IPS DF 4.7 (cell line): ENCODE results near the gene KCNIP4.

Experiments
- DNase-seq: peaks from one replicate; pipeline ENCODE4 v3.0.0-alpha.2; 2013; ENCODE audit warnings: low spot score; ENCODE audit errors: extremely low read depth

KCNIP4 gene

GRCh38 chr4:21765810-21766407 lies 182.7 kb downstream of the KCNIP4 start:
- peak; percentile 68 for DNase-seq

- no peak for DNase-seq
Observed at GRCh38 chr4:21763855-21764254, 184.7 kb downstream of the KCNIP4 start.

GRCh38 chr4:21757248-21757647 lies 191.3 kb downstream of the KCNIP4 start:
- no peak for DNase-seq

DNA sequence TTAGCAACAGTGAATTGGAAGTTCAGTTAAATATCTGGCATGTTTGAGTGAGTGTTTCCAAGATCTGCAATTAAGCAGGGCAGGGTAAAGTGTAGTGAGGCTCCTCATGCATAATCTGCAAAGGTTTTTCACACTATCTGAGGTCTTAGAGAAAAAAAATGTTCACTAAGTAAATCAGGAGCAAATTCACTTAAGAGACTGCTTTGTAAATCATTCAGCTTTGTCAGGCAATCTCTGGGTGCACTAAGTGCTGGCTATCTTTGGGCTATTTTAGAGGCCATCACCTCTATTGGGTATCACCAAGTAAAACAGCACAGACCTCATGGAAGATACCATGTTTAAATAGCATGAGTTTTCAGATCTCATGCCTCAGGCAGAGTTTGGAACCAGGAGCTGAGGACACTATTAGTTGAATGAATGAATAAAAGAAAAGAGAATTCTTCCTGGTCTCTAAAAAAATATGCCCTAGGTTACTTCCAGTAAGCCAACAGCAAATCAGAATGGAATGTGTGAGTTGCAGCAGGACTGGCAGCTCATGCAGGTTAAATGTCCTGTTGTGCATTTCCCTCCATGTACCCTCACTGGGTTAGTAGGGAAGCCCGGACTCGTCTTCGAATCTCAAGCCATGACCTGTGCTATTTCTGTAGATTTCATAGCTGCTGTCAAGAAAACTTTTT lies 195.3 kb downstream of the KCNIP4 start:
- DNase-seq, result no peak

DNA sequence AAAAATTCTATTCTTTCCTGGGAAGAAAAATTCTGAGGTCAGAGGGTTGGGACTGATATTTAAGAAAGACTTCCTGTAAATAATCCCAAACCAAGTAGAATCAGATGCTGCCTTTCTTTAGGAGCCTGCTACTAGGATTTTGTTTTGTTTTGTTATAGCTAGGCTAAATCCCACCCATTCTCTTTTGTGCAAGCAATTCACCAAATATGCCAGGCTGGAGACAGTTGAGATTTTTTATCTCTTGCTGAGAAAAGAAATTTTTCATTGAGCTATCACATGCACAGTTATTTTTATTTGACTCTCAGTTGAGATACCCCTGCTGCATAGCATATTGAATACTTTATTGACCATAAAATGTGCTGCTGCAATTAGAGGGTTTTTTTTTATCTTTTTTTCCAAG lies 196.0 kb downstream of the KCNIP4 start:
- DNase-seq, result no peak

DNA sequence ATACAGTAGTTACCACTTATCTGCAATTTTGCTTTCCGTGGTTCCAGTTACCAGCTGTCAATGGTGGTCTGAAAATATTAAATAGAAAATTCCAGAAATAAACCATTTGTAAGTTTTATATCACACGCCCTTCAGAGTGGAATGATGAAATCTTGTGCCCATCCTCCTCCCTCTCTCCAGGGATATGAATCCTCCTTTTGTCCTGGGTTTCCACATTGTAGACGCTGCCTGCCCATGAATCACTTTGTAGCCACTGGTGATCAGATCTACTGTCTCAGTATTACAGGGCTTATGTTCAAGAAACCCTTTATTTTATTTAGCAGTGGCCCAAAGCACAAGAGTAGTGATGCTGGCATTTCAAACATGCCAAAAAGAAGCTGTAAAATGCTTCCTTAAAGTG lies 198.6 kb downstream of the KCNIP4 start:
- DNase-seq, result no peak

DNA sequence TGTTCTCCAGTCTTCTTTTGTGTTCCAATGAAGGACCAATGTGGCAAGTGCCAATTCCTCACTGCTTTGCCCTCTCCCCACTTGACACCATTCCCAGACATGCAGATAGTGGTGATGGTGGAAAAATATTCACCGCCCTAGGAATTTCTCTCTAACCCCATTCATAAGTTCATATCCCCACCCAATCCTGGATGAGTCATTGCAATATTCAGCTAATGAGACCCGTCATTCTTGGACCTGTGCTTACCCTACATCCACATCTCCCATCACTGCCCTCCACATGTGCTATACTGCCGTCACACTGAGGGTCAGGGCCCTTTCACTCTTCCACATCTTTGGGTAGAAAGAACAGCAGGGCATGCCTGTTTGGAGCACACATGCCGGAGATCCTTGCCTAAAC lies 199.2 kb downstream of the KCNIP4 start:
- no peak for DNase-seq

- DNase-seq, result no peak
Observed at GRCh38 chr4:21744046-21744445, 204.5 kb downstream of the KCNIP4 start.

GRCh38 chr4:21742326-21742725 lies 206.2 kb downstream of the KCNIP4 start:
- DNase-seq, result no peak

GRCh38 chr4:21738821-21739220 lies 209.8 kb downstream of the KCNIP4 start:
- DNase-seq, result no peak

DNA sequence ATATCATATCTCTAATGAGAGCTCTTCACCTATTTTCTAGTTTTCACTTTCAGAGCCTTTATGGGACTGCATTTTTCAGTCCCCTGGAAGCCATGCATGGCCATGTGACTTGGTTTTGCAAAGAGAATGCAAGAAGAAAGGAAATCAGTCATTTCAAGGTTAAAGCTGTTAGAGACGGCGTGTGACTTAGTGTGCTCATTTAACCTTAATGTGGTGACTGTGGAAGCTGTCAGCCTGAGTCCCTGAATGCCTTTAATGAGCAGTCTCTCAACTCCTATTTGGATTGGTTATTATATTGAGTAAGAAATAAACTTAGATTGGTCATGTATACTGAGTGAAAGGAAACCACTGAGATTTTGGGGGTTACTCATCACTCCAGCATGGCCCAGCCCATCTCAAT lies 212.7 kb downstream of the KCNIP4 start:
- no peak for DNase-seq

- no peak for DNase-seq
Observed at GRCh38 chr4:21733894-21734630, 214.5 kb downstream of the KCNIP4 start.

DNA sequence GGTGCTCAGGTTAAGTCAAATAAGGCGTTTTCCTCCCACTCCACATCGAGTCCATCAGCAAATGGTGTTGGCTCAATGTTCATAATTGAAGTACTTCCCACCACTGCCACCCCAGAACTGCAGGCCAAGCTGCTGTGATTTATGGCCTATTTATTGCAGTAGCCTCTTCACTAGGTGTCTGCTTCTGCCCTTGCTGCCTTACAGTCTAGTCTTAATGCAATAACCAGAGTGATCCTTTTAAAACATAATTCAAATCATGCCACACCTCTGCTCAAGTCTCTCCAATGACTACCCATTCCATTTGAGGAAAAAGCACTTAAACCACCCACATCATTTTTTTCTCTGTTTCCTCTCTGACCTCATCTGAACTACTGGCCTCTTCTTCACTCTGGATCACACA lies 220.3 kb downstream of the KCNIP4 start:
- DNase-seq, result no peak

DNA sequence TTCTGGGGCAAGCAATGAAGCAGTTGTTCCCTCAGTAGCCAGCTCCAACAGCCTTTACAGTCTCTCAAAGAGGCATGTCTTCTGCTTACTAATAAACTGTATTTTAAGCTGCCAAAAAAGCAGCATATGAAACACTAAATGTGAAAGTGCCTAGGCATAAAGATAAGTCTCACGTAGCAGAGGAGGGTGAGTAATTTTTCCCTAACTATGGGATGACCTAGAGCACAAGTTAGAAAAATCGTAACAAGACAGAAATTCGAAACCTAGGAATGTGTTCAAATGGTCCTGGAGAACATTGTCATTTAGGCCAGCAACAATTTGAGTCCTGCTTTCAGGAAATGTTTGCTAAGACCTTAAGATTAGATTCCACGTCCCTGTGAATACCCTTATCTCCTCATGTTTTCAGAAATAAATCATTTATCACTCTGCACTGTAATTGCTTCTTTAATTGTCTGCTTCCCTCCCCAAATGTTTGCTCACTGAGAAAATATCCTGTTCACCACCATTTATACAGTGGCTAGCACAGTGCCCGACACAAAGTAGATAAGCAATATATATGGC lies 222.2 kb downstream of the KCNIP4 start:
- no peak for DNase-seq

DNA sequence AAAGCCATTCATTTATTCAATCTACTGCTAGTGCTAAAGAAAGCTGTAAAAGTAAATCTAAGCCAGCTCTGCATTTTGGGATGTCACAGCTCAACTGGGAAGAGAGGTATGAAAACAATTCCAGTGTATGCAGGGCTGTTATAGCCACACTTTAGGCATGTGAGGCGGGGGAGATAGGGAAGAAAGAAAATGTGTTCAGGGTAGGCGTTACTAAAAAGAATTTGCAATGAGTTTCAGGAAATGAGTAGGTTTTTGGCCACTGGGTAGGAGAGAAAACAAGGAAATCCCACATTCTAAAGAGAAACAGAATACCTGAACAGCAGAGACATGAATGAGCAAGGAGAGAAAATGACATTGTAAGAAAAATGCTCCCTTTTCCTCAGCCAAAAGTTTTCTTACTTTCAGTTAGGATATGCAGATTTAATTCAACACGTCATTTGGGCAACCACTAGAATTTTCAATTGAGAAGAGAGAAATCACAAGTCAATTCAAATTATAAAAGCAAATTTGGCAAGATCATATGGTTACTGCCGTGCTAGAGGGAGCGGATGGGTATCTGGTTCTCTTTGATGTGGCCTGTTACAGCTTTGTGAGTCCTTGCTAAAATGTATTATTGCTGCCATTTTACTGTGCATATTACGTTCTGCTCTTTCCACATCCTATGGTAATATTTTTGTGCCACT lies 226.3 kb downstream of the KCNIP4 start:
- DNase-seq, result no peak

DNA sequence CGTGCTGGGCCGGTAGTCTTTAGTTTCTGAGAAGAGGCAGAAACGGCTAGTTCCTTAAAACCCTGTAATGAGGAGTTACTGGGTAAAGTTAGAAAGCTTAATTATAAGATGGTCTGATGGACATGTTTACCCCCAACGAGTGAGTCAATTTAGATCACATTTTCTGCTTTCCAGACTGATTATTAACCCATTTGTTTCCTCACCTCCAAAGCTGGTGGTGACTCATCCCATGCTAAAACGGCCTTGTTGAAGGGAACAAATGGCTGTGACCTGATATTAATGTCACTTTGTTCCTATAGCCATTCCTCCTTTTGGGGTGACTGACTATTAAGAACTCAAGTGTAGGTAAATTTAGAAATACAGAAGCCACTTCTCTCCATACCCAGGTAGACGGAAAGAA lies 232.0 kb downstream of the KCNIP4 start:
- DNase-seq, result no peak

GRCh38 chr4:21710179-21710835 lies 238.3 kb downstream of the KCNIP4 start:
- DNase-seq, result no peak

- no peak for DNase-seq
Observed at GRCh38 chr4:21709761-21710160, 238.8 kb downstream of the KCNIP4 start.

DNA sequence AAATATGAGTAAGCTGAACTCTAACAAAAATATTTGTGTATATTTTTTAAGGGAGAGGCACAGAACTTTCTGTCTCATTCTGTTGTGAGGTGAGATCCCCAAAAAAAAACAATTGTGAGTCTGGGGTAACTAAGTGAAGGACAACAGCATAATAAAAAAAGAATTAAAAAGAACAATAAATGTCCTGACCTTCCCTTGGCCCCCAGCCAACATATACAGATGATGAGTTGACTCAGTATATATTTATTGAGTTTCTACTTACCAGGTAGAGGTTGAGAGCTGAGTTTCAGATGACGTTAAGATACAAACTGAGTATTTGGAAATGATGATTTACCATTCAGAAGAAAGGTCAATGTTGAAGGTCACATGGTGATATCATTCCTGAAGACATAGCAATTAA lies 239.5 kb downstream of the KCNIP4 start:
- DNase-seq, result no peak

DNA sequence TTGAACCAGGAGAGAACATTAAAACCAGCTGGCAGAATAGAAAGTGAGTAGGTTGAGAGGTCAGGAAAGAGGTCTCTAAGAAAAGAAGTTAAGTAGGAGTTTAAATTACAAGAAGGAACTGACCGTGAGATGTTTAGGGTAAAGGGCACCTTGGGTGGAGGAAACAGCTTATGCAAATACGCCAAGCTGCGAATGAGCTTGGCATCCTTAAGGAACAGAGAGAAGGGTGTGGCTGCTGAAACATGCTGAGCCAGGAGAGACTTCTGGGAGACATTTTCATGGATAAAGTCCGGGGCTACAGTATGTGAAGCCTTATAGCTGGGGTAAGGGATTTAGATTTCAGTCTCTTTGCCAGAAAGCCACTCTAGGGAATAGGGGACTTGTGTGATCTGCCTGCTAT lies 249.1 kb downstream of the KCNIP4 start:
- no peak for DNase-seq

DNA sequence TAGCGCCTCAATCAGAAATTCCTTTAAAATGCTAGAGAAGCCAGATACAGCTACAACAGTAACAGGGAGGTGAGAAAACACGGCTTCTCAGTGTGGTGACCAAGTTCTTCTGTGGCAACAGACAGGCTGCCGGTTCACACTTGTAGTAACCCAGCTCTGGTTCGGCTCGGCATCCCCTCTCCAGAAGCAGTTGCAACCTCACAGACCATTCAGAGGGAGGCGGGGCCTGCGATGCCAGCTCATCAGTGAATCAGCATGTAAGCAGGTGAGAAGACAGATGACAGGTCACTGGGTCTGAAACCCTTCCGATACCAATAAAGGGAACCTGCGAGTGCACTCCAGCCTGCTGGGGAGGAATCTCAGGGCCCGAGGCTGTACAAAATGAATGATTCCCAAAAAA lies 251.0 kb downstream of the KCNIP4 start:
- DNase-seq, result peak; percentile 36
